Caki2 (cell line): ENCODE measurements around the gene KRT38. TPM values are rescaled to one million over a fixed set of nuclear protein-coding genes. Genes with fewer than 3 reads are reported as not detected.

Experiments used
- total RNA-seq: library from RNA; depleted of rRNA; stranded (reverse); fragments of >200 nt; shearing (Covaris generic); gene quantifications from 2 replicates; pipeline ENCODE4 v1.2.3, GENCODE V29; 2014; ENCODE audit warnings: low replicate concordance; rRNA removed

KRT38 gene
- total RNA-seq, 1 experiment from 2014 or later, result not detected

Other genes starting within 250 kb of the KRT38 start
- gene KRTAP9-2, start 214.3 kb downstream of the KRT38 start, total RNA-seq, result not detected in 2 replicates
- not detected in 2 replicates for gene KRTAP9-3, start 208.5 kb downstream of the KRT38 start, total RNA-seq
- gene KRTAP9-8, start 203.0 kb downstream of the KRT38 start, total RNA-seq, result not detected in 2 replicates
- gene KRTAP9-4, start 191.3 kb downstream of the KRT38 start, total RNA-seq, result not detected in 2 replicates
- not detected in 2 replicates for gene KRTAP9-9, start 185.6 kb downstream of the KRT38 start, total RNA-seq
- not detected in 2 replicates for gene KRTAP9-6, start 175.6 kb downstream of the KRT38 start, total RNA-seq
- not detected in 2 replicates for gene KRTAP9-7, start 165.3 kb downstream of the KRT38 start, total RNA-seq
- gene KRTAP29-1, start 138.1 kb downstream of the KRT38 start, total RNA-seq, result not detected in 2 replicates
- not detected in 2 replicates for gene KRTAP16-1, start 131.7 kb downstream of the KRT38 start, total RNA-seq
- not detected in 2 replicates for gene KRTAP17-1, start 125.3 kb downstream of the KRT38 start, total RNA-seq
- gene KRT33A, start 90.2 kb downstream of the KRT38 start, total RNA-seq, result not detected in 2 replicates
- not detected in 2 replicates for gene KRT33B, start 71.2 kb downstream of the KRT38 start, total RNA-seq
- 0.20 TPM in 1 of 2 replicates, not detected in the other for gene KRT34, start 58.7 kb downstream of the KRT38 start, total RNA-seq
- not detected in 2 replicates for gene KRT31, start 43.4 kb downstream of the KRT38 start, total RNA-seq
- gene KRT37, start 16.4 kb downstream of the KRT38 start, total RNA-seq, result not detected in 2 replicates
- not detected in 2 replicates for gene KRT32, start 26.4 kb upstream of the KRT38 start, total RNA-seq
- not detected in 2 replicates for gene KRT35, start 40.2 kb upstream of the KRT38 start, total RNA-seq
- gene KRT36, start 48.9 kb upstream of the KRT38 start, total RNA-seq, result not detected in 2 replicates
- gene KRT13, start 64.6 kb upstream of the KRT38 start, total RNA-seq, result 0.78 TPM in 1 of 2 replicates, not detected in the other
- gene KRT15, start 77.9 kb upstream of the KRT38 start, total RNA-seq, result 3.6 and 14.2 TPM in 2 replicates
- 682 and 694 TPM in 2 replicates for gene KRT19, start 87.3 kb upstream of the KRT38 start, total RNA-seq
- gene KRT9, start 131.1 kb upstream of the KRT38 start, total RNA-seq, result not detected in 2 replicates
- not detected in 2 replicates for gene KRT14, start 145.9 kb upstream of the KRT38 start, total RNA-seq
- gene KRT16, start 171.8 kb upstream of the KRT38 start, total RNA-seq, result 1.4 TPM in 1 of 2 replicates, not detected in the other
- gene KRT17, start 183.6 kb upstream of the KRT38 start, total RNA-seq, result not detected in 2 replicates
- 25.4 and 50.9 TPM in 2 replicates for gene EIF1, start 247.9 kb upstream of the KRT38 start, total RNA-seq